LNCaP clone FGC (cell line): ENCODE results near the gene LMO7.
"Not testable (repeated sequence)": the region's sequence is repeated elsewhere in the genome, so short reads cannot be mapped to it uniquely, and the experiment has no call there.

Experiments
- DNase-seq: peaks from one replicate; pipeline ENCODE4 v3.0.0-alpha.2; 2011; ENCODE audit warnings: low read depth
- H3K4me3 ChIP-seq: 2 replicates; pipeline ENCODE4 v1.5.1; 2011; ENCODE audit warnings: mild to moderate bottlenecking, low read depth, low read length, control low read depth
- CTCF ChIP-seq: IDR thresholded peaks from 2 replicates; pipeline ENCODE4 v1.5.1; 2012; ENCODE audit warnings: mild to moderate bottlenecking; ENCODE audit not compliant: control insufficient read depth, insufficient read depth; ENCODE audit errors: extremely low read depth

LMO7 gene

DNA sequence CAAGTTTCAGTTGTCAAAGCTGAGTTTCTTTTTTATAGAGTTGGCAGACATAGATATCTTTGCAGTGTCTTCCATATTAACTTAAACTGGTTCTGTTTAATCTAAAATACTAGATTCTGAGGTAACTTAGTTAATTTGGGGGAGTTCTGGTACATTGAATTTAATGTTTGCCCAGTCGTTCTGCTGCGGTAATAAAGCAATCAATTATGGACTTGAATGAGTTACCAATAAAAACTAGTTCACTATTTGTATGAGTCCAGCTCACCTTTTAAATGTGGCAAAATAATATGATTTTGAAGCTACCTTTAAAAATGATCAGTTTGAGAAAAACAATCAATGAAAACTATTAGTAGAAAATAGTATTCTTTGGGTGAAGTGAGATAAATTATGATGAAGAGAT is 90.2 kb downstream of the LMO7 start:
- DNase-seq: no peak
- no peak overlapping the region for H3K4me3 ChIP-seq
- TF ChIP-seq CTCF: no peak

GRCh38 chr13:75733113-75733512 is 97.0 kb downstream of the LMO7 start:
- DNase-seq, H3K4me3 ChIP-seq: not testable (repeated sequence)

- DNase-seq: no peak
- H3K4me3 ChIP-seq: no peak overlapping the region
- no peak for TF ChIP-seq CTCF
Observed at GRCh38 chr13:75736173-75736572, 100.0 kb downstream of the LMO7 start.

GRCh38 chr13:75738841-75739240 is 102.7 kb downstream of the LMO7 start:
- DNase-seq: no peak
- no peak overlapping the region for H3K4me3 ChIP-seq
- no peak for TF ChIP-seq CTCF

GRCh38 chr13:75739244-75739868 is 103.2 kb downstream of the LMO7 start:
- DNase-seq: no peak
- TF ChIP-seq CTCF: no peak
- no peak overlapping the region for H3K4me3 ChIP-seq

GRCh38 chr13:75740031-75740430 is 103.9 kb downstream of the LMO7 start:
- no peak for TF ChIP-seq CTCF

GRCh38 chr13:75743072-75743471 is 106.9 kb downstream of the LMO7 start:
- H3K4me3 ChIP-seq, DNase-seq: not testable (repeated sequence)

More at GRCh38 chr13:75740031-75740430, 103.9 kb downstream of the LMO7 start:
- H3K4me3 ChIP-seq: no peak overlapping the region
- no peak for DNase-seq

DNA sequence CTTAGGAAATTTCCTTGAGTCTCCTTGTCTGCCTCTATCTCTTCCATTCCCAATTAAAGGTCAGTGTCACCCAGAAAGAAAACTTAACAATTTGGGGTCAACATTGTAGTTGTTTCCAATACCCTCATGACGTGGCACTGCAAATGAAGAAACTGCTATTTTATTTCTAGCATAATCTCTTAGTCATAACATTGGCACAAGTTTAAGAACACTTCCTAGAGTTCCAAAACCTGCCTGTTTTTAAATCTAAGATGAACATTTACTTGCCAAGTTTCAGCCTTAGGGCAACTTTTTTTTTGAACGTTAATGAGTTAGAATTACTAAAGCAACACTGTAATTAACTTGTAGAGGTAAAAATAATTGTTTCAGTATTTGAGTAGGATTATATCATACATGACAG is 108.0 kb downstream of the LMO7 start:
- no peak for TF ChIP-seq CTCF
- no peak for DNase-seq
- no peak overlapping the region for H3K4me3 ChIP-seq
